IPS-NIHi7 (cell line): ENCODE measurements around the gene CREB3L1.

Experiments used
- DNase-seq: peaks from one replicate; pipeline ENCODE4 v3.0.0; 2012; ENCODE audit warnings: mixed read lengths; ENCODE audit errors: extremely low spot score

CREB3L1 gene

GRCh38 chr11:46342239-46342638 lies 64.8 kb downstream of the CREB3L1 start:
- no peak for DNase-seq

- DNase-seq = no peak
Observed at GRCh38 chr11:46343520-46343919, 66.1 kb downstream of the CREB3L1 start.

GRCh38 chr11:46345131-46345597 lies 67.7 kb downstream of the CREB3L1 start:
- peak; percentile 51 for DNase-seq

DNA sequence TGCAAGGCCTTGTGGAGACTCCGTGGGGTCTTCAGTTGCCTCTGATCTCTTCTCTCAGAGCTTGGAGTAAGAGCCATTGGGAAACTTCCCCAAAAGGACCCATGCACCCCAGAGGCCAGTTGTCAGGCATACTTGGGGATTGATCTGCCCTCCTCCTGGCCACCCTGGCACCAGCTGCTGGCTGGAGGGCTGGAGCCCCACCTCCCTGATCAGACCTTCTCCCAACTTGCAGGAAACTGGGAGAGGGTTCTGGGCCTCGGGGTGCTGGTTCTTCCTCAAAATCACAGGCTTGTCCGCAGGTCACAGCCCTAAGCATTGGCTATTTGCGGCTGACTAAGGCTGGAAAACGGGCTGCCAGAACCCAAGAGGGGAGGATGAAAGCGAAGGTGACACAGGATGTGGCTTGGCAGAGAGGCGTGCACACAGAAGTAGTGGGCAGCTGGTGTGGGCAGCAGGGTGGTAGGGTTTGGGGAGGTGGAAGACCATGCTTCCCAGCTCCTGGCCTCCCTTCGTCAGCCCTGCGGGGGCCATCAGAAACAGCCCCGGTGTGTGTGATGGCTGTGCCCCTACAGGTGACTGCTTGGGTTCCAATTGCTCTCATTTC lies 68.5 kb downstream of the CREB3L1 start:
- DNase-seq = no peak

- DNase-seq = peak; percentile 91
Observed at GRCh38 chr11:46346886-46347636, 69.6 kb downstream of the CREB3L1 start, which contains the start of gene DGKZ. Gene DGKZ, plus strand, starts transcription at chr11:46347463. Its CDS starts 197 bp downstream, at chr11:46347660.

- no peak for DNase-seq
Observed at GRCh38 chr11:46347637-46348311, 70.3 kb downstream of the CREB3L1 start.

DNA sequence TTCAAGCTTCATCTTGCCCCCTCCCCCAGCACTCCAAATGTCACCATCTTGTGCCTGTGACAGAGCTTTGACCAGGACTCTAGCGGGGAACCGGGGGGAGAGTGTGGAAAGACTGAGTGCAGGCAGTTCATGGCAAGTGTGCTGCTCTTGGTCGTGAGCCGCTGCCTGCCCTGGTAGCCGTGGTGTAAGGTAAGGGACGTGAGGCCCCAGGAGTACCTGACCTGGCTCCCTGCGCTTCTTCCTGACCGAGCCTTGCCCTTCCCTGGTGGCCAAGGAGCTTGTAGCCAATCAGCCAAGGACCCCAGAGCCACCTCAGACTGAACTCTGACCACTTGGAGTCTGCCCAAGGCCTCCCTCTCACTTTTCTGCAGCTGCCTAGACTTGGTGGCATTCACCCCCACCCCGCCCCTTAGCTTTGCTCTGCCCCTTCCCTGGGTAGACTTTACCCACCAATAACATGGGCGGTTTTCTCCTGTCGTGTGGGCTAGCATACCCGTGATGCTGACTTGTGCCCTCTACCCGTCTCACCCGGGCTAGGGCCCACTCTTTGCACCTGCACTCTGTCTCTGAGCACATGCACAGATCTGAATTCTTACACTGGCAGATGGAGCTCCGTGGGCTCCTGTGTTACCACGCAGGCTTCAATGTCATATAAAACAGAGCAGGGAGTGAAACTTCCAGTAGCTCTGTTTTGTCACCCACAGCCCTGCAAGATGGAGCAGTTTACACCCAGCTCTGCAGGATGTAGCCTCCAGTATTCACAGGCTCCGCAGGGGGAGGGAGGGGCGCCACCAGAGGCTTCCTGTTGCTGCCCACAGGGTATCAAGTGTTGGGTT lies 71.3 kb downstream of the CREB3L1 start:
- DNase-seq = no peak

GRCh38 chr11:46350695-46351094 lies 73.2 kb downstream of the CREB3L1 start:
- DNase-seq = no peak

- DNase-seq = no peak
Observed at GRCh38 chr11:46351148-46351547, 73.7 kb downstream of the CREB3L1 start.

DNA sequence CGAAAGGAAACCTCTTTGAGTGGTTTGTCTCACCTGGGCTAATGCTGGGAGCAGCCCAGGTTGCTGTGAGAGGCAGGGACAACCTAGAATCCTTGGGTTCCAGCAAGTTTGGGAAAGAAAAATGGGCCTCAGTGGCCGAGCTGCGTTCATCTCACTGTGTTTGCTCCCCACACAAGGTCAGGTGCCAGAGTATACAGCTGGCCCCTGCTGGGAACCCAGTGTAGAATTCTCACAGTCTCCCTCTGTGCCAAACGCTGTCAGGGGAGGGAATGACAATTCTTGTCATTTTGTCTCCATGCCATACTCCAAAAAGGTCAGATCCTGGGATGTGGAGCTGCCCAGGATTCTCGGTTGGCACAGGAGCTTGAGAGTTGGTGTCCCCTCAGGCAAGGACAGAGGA lies 74.1 kb downstream of the CREB3L1 start:
- no peak for DNase-seq

DNA sequence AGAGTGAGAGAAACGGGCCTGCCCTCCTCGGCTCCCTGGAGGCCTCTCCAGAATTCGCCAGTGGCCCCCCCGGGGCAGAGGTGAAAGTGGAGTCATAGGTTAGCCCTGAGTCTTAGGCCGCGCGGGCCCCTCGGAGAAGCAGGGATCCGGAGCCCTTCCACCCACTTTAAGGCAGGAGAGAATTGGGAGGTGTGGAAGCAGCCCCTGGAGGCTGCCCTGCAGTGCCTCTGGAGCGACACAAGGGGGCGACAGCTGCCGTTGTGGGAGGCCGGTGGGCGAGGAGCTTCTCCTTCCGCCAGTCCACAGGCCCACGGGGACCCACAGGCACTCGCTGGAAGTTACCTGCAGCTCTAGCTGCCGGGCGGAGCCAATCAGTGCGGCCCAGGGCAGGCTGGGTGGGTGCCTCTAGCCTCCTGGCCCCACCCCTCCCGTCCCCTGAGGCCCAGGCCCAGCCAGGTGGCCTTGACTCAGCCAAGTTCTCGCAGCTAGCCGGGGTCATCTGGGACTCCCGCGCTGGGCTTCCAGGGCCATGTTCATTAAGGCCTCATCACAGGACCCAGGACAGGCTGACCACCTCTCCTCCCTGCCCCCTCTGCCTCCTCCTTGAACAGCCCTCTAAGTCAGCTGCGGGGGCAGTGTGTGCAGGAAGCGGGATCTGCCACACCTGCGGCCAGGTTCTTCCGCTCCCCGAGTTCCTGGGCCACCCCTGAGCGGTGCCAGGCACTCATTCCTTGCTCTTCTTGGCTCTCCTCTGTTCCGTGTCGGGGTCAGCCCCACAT lies 74.8 kb downstream of the CREB3L1 start:
- DNase-seq = peak; percentile 73

GRCh38 chr11:46353698-46354097 lies 76.2 kb downstream of the CREB3L1 start:
- DNase-seq = no peak

DNA sequence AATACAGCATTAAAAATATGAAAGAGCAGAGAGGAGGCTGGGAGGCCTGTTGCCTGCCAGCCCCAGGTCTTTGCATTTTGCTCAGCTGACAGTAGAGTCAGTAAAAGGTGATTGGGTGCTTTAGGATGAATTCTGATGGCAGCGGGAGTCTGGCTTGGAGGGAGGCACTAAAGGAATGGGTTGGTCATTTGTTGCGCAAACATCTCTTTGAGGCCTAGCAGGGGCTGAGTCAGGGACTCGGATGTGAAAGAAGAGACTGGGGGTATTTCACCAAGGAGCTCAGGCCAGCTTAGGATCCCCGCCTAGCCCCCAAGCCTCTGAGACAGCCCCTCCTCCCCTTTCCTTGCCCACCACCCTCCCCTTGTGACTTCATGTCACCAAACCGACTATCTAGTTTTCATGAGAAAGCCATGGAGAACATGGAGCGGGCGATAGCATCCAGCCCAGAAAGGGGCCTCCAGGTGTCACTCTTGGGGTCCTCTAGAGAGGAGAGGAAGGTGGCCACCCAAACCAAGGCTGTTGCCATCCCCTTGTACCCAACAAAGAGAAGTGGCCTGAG lies 79.5 kb downstream of the CREB3L1 start:
- DNase-seq = no peak

DNA sequence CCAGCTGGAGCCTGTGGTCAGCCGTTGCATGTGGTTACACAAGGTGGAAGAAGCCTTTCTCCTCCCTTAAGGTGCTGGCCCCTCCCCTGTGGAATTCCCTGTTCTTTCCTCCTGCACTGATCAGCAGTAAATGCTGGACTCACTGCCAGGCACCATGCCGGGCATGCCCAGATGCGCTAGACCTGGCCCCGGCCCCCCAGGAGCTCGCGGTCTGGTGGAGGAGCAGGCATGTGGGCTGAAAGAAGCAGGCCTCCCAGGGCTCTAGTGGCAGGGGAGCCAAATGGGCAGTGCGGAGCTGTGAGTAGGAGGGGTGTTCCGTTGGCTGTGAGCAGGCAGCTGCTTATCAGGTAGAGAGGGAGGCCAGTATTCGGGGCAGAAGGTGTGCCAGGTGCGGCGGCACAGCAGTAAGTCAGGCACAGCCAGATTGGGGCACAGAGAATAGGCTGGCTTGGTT lies 80.0 kb downstream of the CREB3L1 start:
- no peak for DNase-seq

DNA sequence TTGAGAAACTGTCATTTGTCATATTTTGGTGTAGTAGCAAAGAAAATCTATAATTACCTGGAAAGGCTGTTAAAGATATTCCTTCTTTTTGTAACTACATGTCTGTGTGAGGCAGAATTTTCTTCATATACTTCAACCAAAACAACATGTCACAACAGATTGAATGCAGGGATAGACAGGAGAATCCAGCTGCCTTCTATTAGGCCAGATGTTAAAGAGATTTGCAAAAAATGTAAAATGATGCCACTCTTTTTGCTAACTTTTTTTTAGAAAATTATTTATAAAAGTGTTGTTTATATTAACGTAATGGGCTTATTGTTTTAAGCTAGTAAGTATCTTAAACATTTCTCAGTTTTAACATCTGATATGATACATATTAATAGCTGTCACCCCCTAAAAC lies 82.5 kb downstream of the CREB3L1 start:
- DNase-seq = no peak

DNA sequence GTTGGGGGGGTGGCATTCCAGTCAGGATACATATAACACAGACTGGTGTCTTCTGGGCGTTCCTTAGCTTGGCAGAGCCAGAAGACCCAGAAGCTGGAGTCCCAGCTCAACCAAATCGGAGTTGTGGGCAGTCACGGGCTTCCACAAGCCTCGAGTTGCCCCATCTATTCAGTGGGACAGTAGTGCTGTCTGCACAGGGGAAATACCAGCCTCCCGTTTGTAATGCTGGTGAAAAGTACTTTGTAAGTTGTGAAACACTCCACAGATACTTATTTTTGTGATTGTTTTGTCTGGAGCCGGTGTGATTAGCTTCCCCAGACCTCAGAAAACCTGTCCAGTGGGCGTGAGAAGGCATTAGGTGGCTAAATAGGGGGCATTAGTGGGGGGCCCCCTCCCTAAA lies 83.4 kb downstream of the CREB3L1 start:
- no peak for DNase-seq

DNA sequence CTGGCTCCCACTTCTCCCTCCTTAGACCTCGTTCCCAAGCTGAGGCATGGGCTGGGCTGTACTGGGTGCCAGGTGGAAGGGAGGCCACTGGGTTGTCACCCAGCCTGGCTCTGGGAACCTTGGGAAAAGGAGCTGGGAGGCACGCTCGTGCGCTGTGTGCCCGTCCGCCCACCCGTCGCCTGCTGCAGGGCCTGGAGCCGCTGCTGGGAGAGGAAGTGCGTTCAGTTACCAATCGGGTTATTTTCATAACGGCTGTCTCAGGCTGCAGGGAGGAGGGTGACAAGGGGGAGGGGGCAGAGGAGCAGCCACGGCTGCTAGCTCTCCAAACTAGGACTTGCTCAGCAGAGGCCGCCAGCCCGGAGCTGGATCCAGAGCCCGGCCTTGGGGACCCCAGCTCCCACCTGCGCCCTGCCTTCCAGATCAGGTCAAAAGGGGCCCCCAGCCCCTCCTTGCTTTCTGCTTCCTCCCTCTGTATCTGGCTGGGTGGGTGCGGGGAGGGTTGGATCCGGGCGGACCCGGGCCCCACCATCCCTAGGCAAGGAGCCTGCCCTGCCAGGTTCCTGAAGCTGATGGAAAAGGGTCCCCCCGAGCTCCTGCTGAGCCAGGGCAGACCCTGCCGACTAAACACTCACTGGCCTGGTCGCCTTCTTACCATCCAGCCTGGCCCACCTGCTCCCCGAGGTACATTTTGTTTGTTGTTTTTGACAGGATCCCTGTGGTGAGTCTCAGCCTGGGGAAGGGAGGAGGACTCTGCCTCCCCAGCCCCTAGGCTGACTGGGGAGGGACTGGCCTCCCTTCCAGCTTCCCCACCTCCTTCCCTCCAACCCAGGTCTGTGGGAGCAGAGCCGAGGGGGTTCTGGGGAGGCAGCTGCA lies 84.1 kb downstream of the CREB3L1 start:
- no peak for DNase-seq

DNA sequence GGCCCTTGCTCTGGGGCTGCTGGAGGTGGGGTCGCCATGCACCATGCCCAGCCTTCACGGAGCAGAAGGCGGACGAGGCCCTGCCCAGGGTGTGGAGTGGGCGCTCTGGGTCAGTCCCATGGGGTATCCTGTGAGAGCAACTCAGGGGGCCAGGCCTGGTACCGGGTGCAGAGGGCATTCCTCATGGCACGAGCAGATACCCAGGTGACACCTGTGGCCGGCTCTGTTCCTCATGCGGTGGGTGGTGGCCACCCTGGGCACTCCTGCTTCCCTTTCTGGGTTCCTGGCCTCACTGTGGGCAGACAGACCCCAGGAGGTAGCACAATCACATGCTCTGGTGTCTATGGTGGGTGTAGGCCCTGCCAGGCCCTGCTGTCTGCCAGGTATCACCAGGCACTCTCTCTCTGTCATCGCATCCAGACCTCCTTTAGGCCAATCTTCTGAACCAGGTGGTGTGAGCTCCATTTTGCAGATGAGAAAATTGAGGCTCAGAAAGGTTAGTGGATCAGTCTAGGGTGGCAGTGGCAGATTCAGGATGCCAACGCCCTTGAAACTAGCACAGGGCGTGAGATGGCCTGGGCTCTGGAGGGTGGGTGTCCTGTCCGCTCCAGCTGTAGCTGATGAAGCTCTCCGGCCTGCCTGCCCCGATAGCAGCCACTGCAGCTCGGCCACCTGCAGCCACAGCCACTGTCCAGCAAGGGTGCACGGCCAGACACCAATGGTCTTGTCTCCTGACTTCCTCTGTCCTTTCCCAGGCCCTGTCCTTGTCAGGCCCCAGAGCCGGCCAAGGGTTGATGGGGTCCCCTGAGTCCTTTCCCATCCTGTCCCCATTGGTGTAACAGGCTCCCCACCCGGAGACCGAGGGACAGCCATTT lies 84.9 kb downstream of the CREB3L1 start:
- no peak for DNase-seq

DNA sequence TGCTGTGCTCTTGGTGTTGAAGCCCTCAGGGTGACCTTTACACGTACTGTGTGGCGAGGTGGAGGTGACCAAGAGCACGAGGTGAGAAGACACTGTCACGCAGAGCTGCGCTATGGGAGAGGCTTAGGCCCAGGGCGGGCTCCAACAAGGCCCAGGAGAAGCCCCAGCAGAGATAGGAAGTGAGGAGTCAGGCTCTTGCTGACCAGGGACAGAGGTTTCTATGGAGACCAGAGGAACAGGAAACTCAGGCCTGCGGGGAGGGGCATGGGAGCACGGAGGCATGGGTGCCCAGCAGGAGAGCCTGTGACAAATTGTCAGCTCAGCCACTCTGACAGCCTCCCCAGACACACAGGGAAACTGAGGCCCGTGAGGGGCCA lies 85.6 kb downstream of the CREB3L1 start:
- no peak for DNase-seq
